Type B pancreatic cell (in vitro differentiated cells): ENCODE measurements around the gene PTRHD1. TPM values are rescaled to one million over a fixed set of nuclear protein-coding genes. Genes with fewer than 3 reads are reported as not detected.

ENCODE experiments used
- DNase-seq: peaks from one replicate; pipeline ENCODE4 v3.0.0; 2021; ENCODE audit warnings: mixed read lengths; ENCODE audit not compliant: unreplicated experiment; ENCODE audit errors: extremely low spot score
- H3K27ac Mint-ChIP-seq: 2 replicates; pipeline ENCODE4 v1.8.0; 2021; ENCODE audit warnings: mild to moderate bottlenecking, mixed read lengths
- H3K27me3 Mint-ChIP-seq: 2 replicates; pipeline ENCODE4 v1.8.0; 2021; ENCODE audit warnings: mixed read lengths
- H3K36me3 Mint-ChIP-seq: 2 replicates; pipeline ENCODE4 v1.8.0; 2021; ENCODE audit warnings: mixed read lengths
- H3K4me1 Mint-ChIP-seq: one replicate; pipeline ENCODE4 v1.8.0; 2021; ENCODE audit warnings: mixed read lengths; ENCODE audit not compliant: unreplicated experiment
- H3K4me3 Mint-ChIP-seq: 2 replicates; pipeline ENCODE4 v1.8.0; 2021; ENCODE audit warnings: mild to moderate bottlenecking, mixed read lengths
- H3K9me3 Mint-ChIP-seq: 2 replicates; pipeline ENCODE4 v1.8.0; 2021; ENCODE audit warnings: mixed read lengths
- total RNA-seq: library from RNA; stranded (reverse); gene quantifications from 2 replicates; pipeline ENCODE4 v1.2.1, GENCODE V29; 2021; ENCODE audit warnings: low replicate concordance
- TF ChIP-seq, protein P1 (sequence below): fragments of 200-600 bp; sonication (generic); conservative IDR thresholded peaks from 2 replicates; pipeline ENCODE4 v1.5.0; 2021; ENCODE audit warnings: antibody characterized with exemption, mild to moderate bottlenecking

PTRHD1 gene
- total RNA-seq, 1 donor from 2014 or later, result 23.1 TPM

DNA sequence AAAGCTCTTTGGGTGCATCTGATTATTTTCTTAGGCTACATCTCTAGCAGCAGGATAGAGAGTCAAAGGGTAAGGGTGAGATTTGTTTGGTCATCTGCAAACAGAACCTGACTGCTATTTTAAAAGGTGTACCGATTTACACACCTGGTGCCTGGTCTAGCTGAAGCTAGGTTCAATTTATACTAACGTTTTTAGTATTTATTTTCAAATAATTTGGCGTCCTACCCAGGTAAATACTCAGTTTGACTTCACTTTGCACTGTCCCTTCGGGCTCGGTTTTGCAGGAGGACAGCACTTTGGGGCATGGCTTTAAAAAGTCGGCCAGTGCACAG, 683 bp downstream of the PTRHD1 start:
- Mint-ChIP-seq H3K36me3 (peaks cover 11% of the 10 kb centered on the region), H3K4me3 (peak overlapping the region; percentile 99), H3K27ac (peak overlapping the region; percentile 100), H3K27me3 (no peaks in the 10 kb centered on the region), H3K9me3 (no peaks in the 10 kb centered on the region), H3K4me1 (peaks cover 20% of the 10 kb centered on the region)
- no peak for DNase-seq
- TF ChIP-seq, protein P1, sequence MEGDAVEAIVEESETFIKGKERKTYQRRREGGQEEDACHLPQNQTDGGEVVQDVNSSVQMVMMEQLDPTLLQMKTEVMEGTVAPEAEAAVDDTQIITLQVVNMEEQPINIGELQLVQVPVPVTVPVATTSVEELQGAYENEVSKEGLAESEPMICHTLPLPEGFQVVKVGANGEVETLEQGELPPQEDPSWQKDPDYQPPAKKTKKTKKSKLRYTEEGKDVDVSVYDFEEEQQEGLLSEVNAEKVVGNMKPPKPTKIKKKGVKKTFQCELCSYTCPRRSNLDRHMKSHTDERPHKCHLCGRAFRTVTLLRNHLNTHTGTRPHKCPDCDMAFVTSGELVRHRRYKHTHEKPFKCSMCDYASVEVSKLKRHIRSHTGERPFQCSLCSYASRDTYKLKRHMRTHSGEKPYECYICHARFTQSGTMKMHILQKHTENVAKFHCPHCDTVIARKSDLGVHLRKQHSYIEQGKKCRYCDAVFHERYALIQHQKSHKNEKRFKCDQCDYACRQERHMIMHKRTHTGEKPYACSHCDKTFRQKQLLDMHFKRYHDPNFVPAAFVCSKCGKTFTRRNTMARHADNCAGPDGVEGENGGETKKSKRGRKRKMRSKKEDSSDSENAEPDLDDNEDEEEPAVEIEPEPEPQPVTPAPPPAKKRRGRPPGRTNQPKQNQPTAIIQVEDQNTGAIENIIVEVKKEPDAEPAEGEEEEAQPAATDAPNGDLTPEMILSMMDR, result no peak

- Mint-ChIP-seq H3K4me3 (no peak overlapping the region), H3K9me3 (no peaks in the 10 kb centered on the region), H3K27ac (peak overlapping the region; percentile 41), H3K4me1 (peaks cover 20% of the 10 kb centered on the region), H3K36me3 (peaks cover under 1% of the 10 kb centered on the region), H3K27me3 (no peaks in the 10 kb centered on the region)
- TF ChIP-seq, protein P1, result no peak
- DNase-seq, result no peak
These were observed 1.7 kb downstream of the PTRHD1 start for GRCh38 chr2:24791452-24791851.

DNA sequence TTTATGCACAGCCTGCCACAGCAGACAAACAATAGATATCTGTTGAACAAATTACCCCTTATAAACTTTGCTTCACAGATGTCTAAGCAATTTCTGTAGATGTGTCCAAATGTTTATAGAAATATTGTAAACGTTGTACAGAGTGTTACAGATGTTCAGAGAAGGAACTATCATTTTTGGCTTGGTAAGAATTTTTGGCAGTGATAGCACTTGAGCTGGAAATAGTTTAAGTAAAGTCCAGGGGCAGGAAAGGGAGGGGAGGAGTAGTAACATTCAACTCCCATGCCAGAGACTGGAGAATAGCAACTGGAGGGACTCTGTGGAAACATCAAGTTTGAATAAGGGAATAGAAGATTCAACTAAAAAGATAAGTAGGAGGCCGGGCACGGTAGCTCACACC, 4.4 kb downstream of the PTRHD1 start:
- Mint-ChIP-seq H3K9me3 (no peaks in the 10 kb centered on the region), H3K4me1 (peaks cover 14% of the 10 kb centered on the region), H3K27ac (no peak overlapping the region), H3K4me3 (no peak overlapping the region), H3K36me3 (no peaks in the 10 kb centered on the region), H3K27me3 (no peaks in the 10 kb centered on the region)
- TF ChIP-seq, protein P1, result no peak
- no peak for DNase-seq

DNA sequence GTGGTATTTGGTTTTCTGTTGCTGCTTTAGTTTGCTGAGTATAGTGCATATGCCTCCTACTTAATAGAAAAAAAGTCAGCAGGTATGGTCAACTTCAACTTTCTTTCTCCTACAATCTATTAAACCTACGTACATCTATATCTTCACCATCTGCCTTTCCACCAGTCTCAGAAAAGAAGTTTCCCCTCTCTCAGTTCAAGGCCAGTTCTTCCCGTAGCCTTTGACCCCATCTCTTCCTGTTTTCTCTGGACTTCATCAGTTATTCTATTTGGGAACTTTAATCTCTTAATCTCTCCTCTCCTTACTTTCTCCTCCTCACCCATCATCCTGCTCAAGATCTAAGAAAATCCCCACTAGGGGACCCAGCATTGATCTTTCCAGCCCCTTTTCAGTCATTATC, 5.7 kb downstream of the PTRHD1 start:
- DNase-seq, result no peak
- Mint-ChIP-seq H3K4me3 (no peak overlapping the region), H3K27ac (no peak overlapping the region), H3K36me3 (no peaks in the 10 kb centered on the region), H3K9me3 (no peaks in the 10 kb centered on the region), H3K27me3 (no peaks in the 10 kb centered on the region), H3K4me1 (peaks cover 8% of the 10 kb centered on the region)
- TF ChIP-seq, protein P1, result no peak

DNA sequence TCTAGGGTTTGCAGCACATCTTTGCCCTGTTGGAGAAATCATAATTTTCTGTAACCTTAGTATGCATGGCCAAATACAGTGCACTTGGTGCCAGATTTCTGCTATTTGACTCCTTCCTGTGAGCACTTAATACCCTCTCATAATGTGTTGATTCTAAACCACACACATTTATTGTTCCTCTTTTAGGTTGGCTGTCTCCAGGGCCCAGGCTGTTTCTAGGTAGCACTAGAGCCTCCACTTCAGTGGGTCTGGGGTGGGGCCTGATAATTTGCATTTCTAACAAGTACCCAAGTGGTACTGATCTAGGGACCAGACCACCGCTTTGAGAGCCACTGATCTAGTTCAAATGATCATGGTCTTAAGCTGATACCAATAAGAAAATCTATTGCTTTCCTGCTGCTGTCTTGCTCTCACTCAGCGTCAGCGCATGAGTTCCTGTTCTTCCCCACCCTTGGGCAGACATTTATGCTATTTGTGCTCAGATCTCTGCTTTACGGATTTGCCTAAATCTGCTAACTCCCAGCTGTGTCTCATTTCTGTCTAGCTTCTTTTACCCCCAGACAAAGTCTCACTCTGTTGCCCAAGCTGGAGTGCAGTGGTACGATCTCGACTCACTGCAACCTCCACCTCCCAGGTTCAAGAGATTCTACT, 7.4 kb downstream of the PTRHD1 start:
- H3K4me3 Mint-ChIP-seq, result no peak overlapping the region
- TF ChIP-seq, protein P1, result no peak
- no peaks in the 10 kb centered on the region for H3K9me3 Mint-ChIP-seq
- no peaks in the 10 kb centered on the region for H3K27me3 Mint-ChIP-seq
- H3K4me1 Mint-ChIP-seq, result no peaks in the 10 kb centered on the region
- no peaks in the 10 kb centered on the region for H3K36me3 Mint-ChIP-seq
- no peak overlapping the region for H3K27ac Mint-ChIP-seq
- no peak for DNase-seq

- no peaks in the 10 kb centered on the region for H3K36me3 Mint-ChIP-seq
- H3K27me3 Mint-ChIP-seq, result no peaks in the 10 kb centered on the region
- no peak overlapping the region for H3K27ac Mint-ChIP-seq
- no peak overlapping the region for H3K4me3 Mint-ChIP-seq
- DNase-seq, result no peak
- H3K9me3 Mint-ChIP-seq, result no peaks in the 10 kb centered on the region
- H3K4me1 Mint-ChIP-seq, result no peaks in the 10 kb centered on the region
- TF ChIP-seq, protein P1, result no peak
These were observed 9.6 kb downstream of the PTRHD1 start for GRCh38 chr2:24783641-24784040.
